IMR-90 (cell line): ENCODE data around the gene HOXA3. TPM values are rescaled to one million over a fixed set of nuclear protein-coding genes. Genes with fewer than 3 reads are reported as not detected.

Source experiments
- ATAC-seq: fragments of 200-7000 bp; cut with Tn5 transposase; 2 replicates; pipeline ENCODE4 v1.9.1; 2020; ENCODE audit warnings: low read depth, mild to moderate bottlenecking, moderate library complexity
- BruUV-seq: library from RNA; stranded (reverse); fragments of 400-500 nt; replicated peaks from 2 replicates; lab custom pipeline; 2021; lab: Mats Ljungman, UMichigan
- CTCF ChIA-PET: fragments of 300-600 bp; formaldehyde crosslinking; extraction: SDS; loops from one replicate; lab custom pipeline; 2021; ENCODE audit warnings: antibody characterized with exemption; lab: Yijun Ruan, JAX
- POLR2A ChIA-PET: fragments of 300-600 bp; sonication (Branson Sonifier 250); formaldehyde crosslinking; loops from one replicate; lab custom pipeline; 2022; ENCODE audit warnings: antibody characterized with exemption; ENCODE audit not compliant: unreplicated experiment; lab: Charles Lee
- DNase-seq: peaks from one replicate; pipeline ENCODE4 v3.0.0; 2013
- H2AFZ ChIP-seq: replicated peaks from 2 replicates; pipeline ENCODE3; 2013; ENCODE audit warnings: low read length, mild to moderate bottlenecking; ENCODE audit not compliant: poor library complexity
- H2AK5ac ChIP-seq: 2 replicates; pipeline ENCODE4 v1.6.1; 2013; ENCODE audit warnings: low read depth, low read length, inconsistent platforms
- H2AK9ac ChIP-seq: replicated peaks from 2 replicates; pipeline ENCODE3; 2013; ENCODE audit warnings: mild to moderate bottlenecking, low read depth, low read length, moderate library complexity; ENCODE audit not compliant: poor library complexity
- H2BK120ac ChIP-seq: 2 replicates; pipeline ENCODE4 v1.6.1; 2013; ENCODE audit warnings: low read depth, low read length, inconsistent platforms
- H2BK15ac ChIP-seq: 3 replicates; pipeline ENCODE4 v1.6.1; 2013; ENCODE audit warnings: low read depth, low read length, inconsistent platforms
- H2BK20ac ChIP-seq: 2 replicates; pipeline ENCODE4 v1.6.1; 2013; ENCODE audit warnings: low read depth, mild to moderate bottlenecking, inconsistent platforms, low read length, moderate library complexity
- H2BK5ac ChIP-seq: 2 replicates; pipeline ENCODE4 v1.6.1; 2013; ENCODE audit warnings: mild to moderate bottlenecking, low read depth, low read length, inconsistent platforms; ENCODE audit not compliant: poor library complexity, severe bottlenecking
- H3K14ac ChIP-seq: replicated peaks from 2 replicates; pipeline ENCODE4 v1.6.1; 2013; ENCODE audit warnings: low read depth, low read length, inconsistent platforms
- H3K18ac ChIP-seq: 2 replicates; pipeline ENCODE4 v1.6.1; 2013; ENCODE audit warnings: low read depth, low read length, control low read depth
- H3K23ac ChIP-seq: 2 replicates; pipeline ENCODE4 v1.6.1; 2013; ENCODE audit warnings: low read depth, low read length, inconsistent platforms
- H3K27ac ChIP-seq: 2 replicates; pipeline ENCODE4 v1.5.1; 2013; ENCODE audit warnings: mild to moderate bottlenecking, control low read depth, low read length; ENCODE audit not compliant: insufficient read depth
- H3K27me3 ChIP-seq: 2 replicates; pipeline ENCODE4 v1.6.1; 2013; ENCODE audit warnings: low read length; ENCODE audit not compliant: control insufficient read depth, insufficient read depth
- H3K36me3 ChIP-seq: 2 replicates; pipeline ENCODE4 v1.6.1; 2013; ENCODE audit warnings: low read length, mixed read lengths; ENCODE audit not compliant: control insufficient read depth, insufficient read depth
- H3K4ac ChIP-seq: 2 replicates; pipeline ENCODE4 v1.6.1; 2013; ENCODE audit warnings: low read depth, low read length, inconsistent platforms
- H3K4me1 ChIP-seq: 2 replicates; pipeline ENCODE4 v1.6.1; 2013; ENCODE audit warnings: low read length, mixed read lengths; ENCODE audit not compliant: control insufficient read depth, insufficient read depth
- H3K4me2 ChIP-seq: 2 replicates; pipeline ENCODE4 v1.6.1; 2013; ENCODE audit warnings: low read depth, mild to moderate bottlenecking, control low read depth, low read length, moderate library complexity
- H3K4me3 ChIP-seq: 2 replicates; pipeline ENCODE4 v1.5.1; 2013; ENCODE audit warnings: low read depth, mild to moderate bottlenecking, control low read depth, low read length, moderate library complexity; ENCODE audit not compliant: insufficient read depth
- H3K56ac ChIP-seq: 2 replicates; pipeline ENCODE4 v1.6.1; 2013; ENCODE audit warnings: low read length, inconsistent platforms; ENCODE audit not compliant: insufficient read depth; ENCODE audit errors: extremely low read depth
- H3K79me1 ChIP-seq, 2 experiments: 2 replicates each; pipeline ENCODE4 v1.6.1; 2013; ENCODE audit warnings: low read length in 2 of 2, inconsistent platforms in 1 of 2, low read depth in 1 of 2
- H3K9ac ChIP-seq: 2 replicates; pipeline ENCODE4 v1.6.1; 2013; ENCODE audit warnings: low read depth, low read length, control low read depth
- H3K9me1 ChIP-seq: 2 replicates; pipeline ENCODE4 v1.6.1; 2013; ENCODE audit warnings: low read length, inconsistent platforms; ENCODE audit not compliant: insufficient read depth
- H3K9me3 ChIP-seq: 2 replicates; pipeline ENCODE4 v1.6.1; 2013; ENCODE audit warnings: low read length; ENCODE audit not compliant: control insufficient read depth, insufficient read depth
- H4K20me1 ChIP-seq: 2 replicates; pipeline ENCODE4 v1.6.1; 2013; ENCODE audit warnings: low read length, inconsistent platforms; ENCODE audit not compliant: insufficient read depth
- H4K5ac ChIP-seq: 2 replicates; pipeline ENCODE4 v1.6.1; 2013; ENCODE audit warnings: mild to moderate bottlenecking, low read depth, low read length, control low read depth
- H4K8ac ChIP-seq, 2 experiments: 2 replicates each; pipeline ENCODE4 v1.6.1; 2013; ENCODE audit warnings: low read depth in 2 of 2, low read length in 2 of 2, control low read depth in 1 of 2, inconsistent platforms in 1 of 2
- H4K91ac ChIP-seq: 2 replicates; pipeline ENCODE4 v1.6.1; 2013; ENCODE audit warnings: low read depth, low read length, inconsistent platforms; ENCODE audit not compliant: insufficient read depth
- POLR2A ChIP-seq: IDR thresholded peaks from 2 replicates; pipeline ENCODE4 v1.6.1; 2012; ENCODE audit warnings: mild to moderate bottlenecking, low read depth, low read length
- WGBS, 2 experiments: methylation state at CpG; one replicate each; pipeline versions ENCODE4 v1.1.5 to v1.1.7; 2013; ENCODE audit warnings: missing lambda C conversion rate in 2 of 2; ENCODE audit not compliant: insufficient read length in 1 of 2; ENCODE audit errors: extremely low coverage in 2 of 2; 5-methylcytosine and 5-hydroxymethylcytosine counted together
- dilution Hi-C: fragments of 300-500 bp; cut with HindIII; formaldehyde crosslinking; loops from one replicate; pipeline ENCODE4 v1.14.3; 2018; ENCODE audit warnings: low sequenced_read_pairs; ENCODE audit not compliant: unreplicated experiment
- in situ Hi-C: fragments of 300-500 bp; cut with MboI; formaldehyde crosslinking; loops from 3 replicates; pipeline ENCODE4 v1.14.3; 2019; ENCODE audit warnings: low sequenced_read_pairs, inconsistent platforms, mixed read lengths
- intact Hi-C: fragments of 100-400 bp; cut with micrococcal nuclease; formaldehyde crosslinking; loops from 2 replicates; pipeline ENCODE4 v1.10.0; 2022
- polyA plus RNA-seq, 3 experiments: library from polyadenylated mRNA; depleted of rRNA; stranded (reverse); fragments of >200 nt; gene quantifications; 2 replicates each; pipeline ENCODE4 v1.2.3, GENCODE V29; 2012; ENCODE audit warnings: low replicate concordance in 1 of 3
- total RNA-seq: library from RNA; depleted of rRNA; stranded (reverse); fragments of >200 nt; gene quantifications from 2 replicates; pipeline ENCODE4 v1.2.3, GENCODE V29; 2012

Gene HOXA3
- total and polyA plus RNA-seq, 2 of the 4 experiments (the other 2 are of a cell fraction): 0.90 to 5.4 TPM

- Histone ChIP-seq H2BK20ac (peak overlapping the region; percentile 40), H3K27me3 (no peaks in the 10 kb centered on the region), H3K4me3 (no peak overlapping the region), H3K79me1 (peaks cover 0 to 39% of the 10 kb centered on the region in 2 experiments; a peak in 3 of 4 replicates), H2AK5ac (peak overlapping the region; percentile 37), H3K9me3 (no peaks in the 10 kb centered on the region), H4K5ac (peak overlapping the region; percentile 37), H2AFZ (no peak overlapping the region), H2BK5ac (peak overlapping the region; percentile 2), H3K56ac (no peak overlapping the region; the same call in 1 of the 2 replicates), H3K36me3 (peaks cover 9% of the 10 kb centered on the region; the same call in 1 of the 2 replicates), H3K4ac (peak overlapping the region; percentile 56), H3K4me2 (peak overlapping the region; percentile 23; the same call in 1 of the 2 replicates), H3K14ac (peak overlapping the region; percentile 8; the same call in 1 of the 2 replicates), H3K23ac (peak overlapping the region; percentile 80), H3K9me1 (peaks cover 7% of the 10 kb centered on the region; the same call in 1 of the 2 replicates), H4K20me1 (peaks cover 7% of the 10 kb centered on the region), H2AK9ac (no peak overlapping the region), H3K18ac (peak overlapping the region; percentile 66), H3K4me1 (peaks cover 29% of the 10 kb centered on the region), H3K9ac (peak overlapping the region; percentile 20; the same call in 1 of the 2 replicates), H2BK120ac (peak overlapping the region; percentile 65), H2BK15ac (peak overlapping the region; percentile 81), H4K8ac (peak overlapping the region; percentile 41 to 77), H3K27ac (peak overlapping the region; percentile 86; the same call in 1 of the 2 replicates), H4K91ac (peak overlapping the region; percentile 72)
- CTCF ChIA-PET: interaction anchor here (1.1 to 1.4 kb wide), 2 partner anchors 11 to 750 kb away, joined by 3 to 4 read pairs; partner anchors contain the start of gene HOXA4
- DNase-seq (peak; percentile 26), ATAC-seq (no peak)
- no peak for TF ChIP-seq POLR2A
- WGBS, 2 experiments: no CpG with 5 or more reads among the region's 1 CpG
- dilution Hi-C loops (no loop called here), intact Hi-C loops (no loop called here), in situ Hi-C loops (no loop called here)
- POLR2A ChIA-PET: interaction anchor here (0.7 to 0.9 kb wide), 2 partner anchors 8 to 14 kb away, joined by 3 read pairs; no protein-coding TSS in a partner anchor
- BruUV-seq: no TSS peak
Observed at GRCh38 chr7:27119412-27119911, 32.9 kb downstream of the HOXA3 start.
